ENCODE measurements around the gene CFTR.

- TF ChIP-seq POLR2A (IDR thresholded peaks at IDR 0.05; ENCODE audit: borderline replicate concordance, extremely low read depth, insufficient read depth, insufficient read length) (no peak), POLR2AphosphoS5 (IDR thresholded peaks at IDR 0.05; ENCODE audit: low read depth, low read length) (no peak), CTCF (IDR thresholded peaks at IDR 0.05 in 2 of 3, conservative IDR thresholded peaks at IDR 0.05 in 1 of 3; ENCODE audit: borderline replicate concordance in 1 of 3, insufficient read depth in 1 of 3, low read depth in 2 of 3, low read length in 2 of 3) (no peak), EGR1 (IDR thresholded peaks at IDR 0.05; ENCODE audit: low read depth) (no peak), ATF3 (IDR thresholded peaks at IDR 0.05) (no peak), MAX (IDR thresholded peaks at IDR 0.05) (no peak), YY1 (IDR thresholded peaks at IDR 0.05; ENCODE audit: extremely low read depth, insufficient replicate concordance, low read depth, low read length) (no peak), CBX3 (IDR thresholded peaks at IDR 0.05; ENCODE audit: low read depth) (no peak), FOSL1 (IDR thresholded peaks at IDR 0.05; ENCODE audit: low read depth) (no peak), TCF7L2 (IDR thresholded peaks at IDR 0.05; ENCODE audit: borderline replicate concordance, extremely low read depth, insufficient read depth, insufficient read length) (no peak)
Observed at GRCh38 chr7:117667456-117667855, 187.6 kb downstream of the CFTR start.
